GM18517 (cell line): Measurements from ENCODE around the gene AMY2B.
"Not testable (repeated sequence)": the region's sequence is repeated elsewhere in the genome, so short reads cannot be mapped to it uniquely, and the experiment has no call there.

Source experiments
- ATAC-seq: cut with Tn5 transposase; IDR thresholded peaks from one replicate; pipeline ENCODE4 v1.9.1; 2021; ENCODE audit warnings: mild to moderate bottlenecking, moderate library complexity; ENCODE audit not compliant: unreplicated experiment

The AMY2B gene

GRCh38 chr1:103616994-103617477 lies 45.6 kb downstream of the AMY2B start, which contains the start of gene AMY2A:
TSS of gene AMY2A (plus strand) at chr1:103617427. CDS start at chr1:103617441, 14 bp downstream.
- ATAC-seq = not testable (repeated sequence)

- ATAC-seq = not testable (repeated sequence)
Observed at GRCh38 chr1:103627436-103627835, 56.0 kb downstream of the AMY2B start.
